PC-3 (cell line): ENCODE results near the gene ADAMTSL3.

Source experiments
- EZH2 ChIP-seq: fragments of 300-600 bp; sonication (generic); IDR thresholded peaks from one replicate; pipeline ENCODE4 v1.6.1; 2017; ENCODE audit warnings: antibody characterized with exemption, mild to moderate bottlenecking, low read length; ENCODE audit not compliant: unreplicated experiment
- EZH2phosphoT487 ChIP-seq: fragments of 300-600 bp; sonication (generic); IDR thresholded peaks from 2 replicates; pipeline ENCODE4 v1.6.1; 2018; ENCODE audit warnings: mild to moderate bottlenecking, antibody characterized with exemption, low read length, borderline replicate concordance

GRCh38 chr15:83991163-83991562 lies 337.2 kb downstream of the ADAMTSL3 start:
- no peak for TF ChIP-seq EZH2
- no peak for TF ChIP-seq EZH2phosphoT487
